ENCODE measurements around the gene PLCD1. TPM values are rescaled to one million over a fixed set of nuclear protein-coding genes. Genes with fewer than 3 reads are reported as not detected.
"Not testable (repeated sequence)": the region's sequence is repeated elsewhere in the genome, so short reads cannot be mapped to it uniquely, and the experiment has no call there.

PLCD1 gene
- total RNA-seq, 1 donor from 2014 or later: 6.9 TPM

GRCh38 chr3:37991823-37992222 is 37.6 kb downstream of the PLCD1 start:
- Mint-ChIP-seq H3K27me3 (ENCODE audit: low read depth) (no peaks in the 10 kb centered on the region), H3K36me3 (ENCODE audit: low read depth) (peaks cover 15% of the 10 kb centered on the region), H3K4me1 (ENCODE audit: low read depth) (peaks cover 34% of the 10 kb centered on the region), H3K4me3 (ENCODE audit: low read depth) (no peak overlapping the region), H3K9me3 (no peaks in the 10 kb centered on the region), H3K27ac (no peak overlapping the region)
- no peak for DNase-seq (ENCODE audit: low spot score)
- intact Hi-C loops (cut with micrococcal nuclease): no loop called here

- Mint-ChIP-seq H3K4me1 (ENCODE audit: low read depth) (peaks cover 27% of the 10 kb centered on the region), H3K4me3 (ENCODE audit: low read depth) (no peak overlapping the region)
Measured at GRCh38 chr3:37991109-37991508, 38.3 kb downstream of the PLCD1 start.

GRCh38 chr3:37990527-37990926 is 38.9 kb downstream of the PLCD1 start, which contains the start of gene VILL:
TSS of gene VILL (plus strand) at chr3:37990786. CDS start at chr3:37993673, 2,887 bp downstream.
- no peak within 1 kb of the TSS for H3K4me3 Mint-ChIP-seq (ENCODE audit: low read depth)
- no peaks in the 10 kb centered on the region for H3K9me3 Mint-ChIP-seq
- H3K36me3 Mint-ChIP-seq (ENCODE audit: low read depth): peaks cover 3% of the 10 kb centered on the region
- intact Hi-C loops (cut with micrococcal nuclease): no loop called here
- no peaks in the 10 kb centered on the region for H3K27me3 Mint-ChIP-seq (ENCODE audit: low read depth)
- peaks cover 21% of the 10 kb centered on the region for H3K4me1 Mint-ChIP-seq (ENCODE audit: low read depth)
- H3K27ac Mint-ChIP-seq: no peak within 1 kb of the TSS
- no peak for DNase-seq (ENCODE audit: low spot score)

More at GRCh38 chr3:37991109-37991508, 38.3 kb downstream of the PLCD1 start:
- Mint-ChIP-seq H3K27ac (no peak overlapping the region), H3K36me3 (ENCODE audit: low read depth) (peaks cover 8% of the 10 kb centered on the region), H3K27me3 (ENCODE audit: low read depth) (no peaks in the 10 kb centered on the region), H3K9me3 (no peaks in the 10 kb centered on the region)
- DNase-seq (ENCODE audit: low spot score): no peak
- intact Hi-C loops (cut with micrococcal nuclease): no loop called here

- no peaks in the 10 kb centered on the region for H3K36me3 Mint-ChIP-seq (ENCODE audit: low read depth)
- H3K9me3 Mint-ChIP-seq: no peaks in the 10 kb centered on the region
- intact Hi-C loops (cut with micrococcal nuclease): no loop called here
- peaks cover 15% of the 10 kb centered on the region for H3K4me1 Mint-ChIP-seq (ENCODE audit: low read depth)
- no peak overlapping the region for H3K27ac Mint-ChIP-seq
- no peak overlapping the region for H3K4me3 Mint-ChIP-seq (ENCODE audit: low read depth)
- no peak for DNase-seq (ENCODE audit: low spot score)
- H3K27me3 Mint-ChIP-seq (ENCODE audit: low read depth): no peaks in the 10 kb centered on the region
Measured at GRCh38 chr3:37989821-37990480, 39.5 kb downstream of the PLCD1 start.

GRCh38 chr3:37988931-37989525 is 40.4 kb downstream of the PLCD1 start:
- intact Hi-C loops (cut with micrococcal nuclease): no loop called here
- H3K27me3 Mint-ChIP-seq (ENCODE audit: low read depth): no peaks in the 10 kb centered on the region
- no peak for DNase-seq (ENCODE audit: low spot score)
- H3K9me3 Mint-ChIP-seq: no peaks in the 10 kb centered on the region
- no peak overlapping the region for H3K4me3 Mint-ChIP-seq (ENCODE audit: low read depth)
- peaks cover 8% of the 10 kb centered on the region for H3K4me1 Mint-ChIP-seq (ENCODE audit: low read depth)
- H3K27ac Mint-ChIP-seq: no peak overlapping the region
- H3K36me3 Mint-ChIP-seq (ENCODE audit: low read depth): no peaks in the 10 kb centered on the region

- H3K27ac Mint-ChIP-seq; H3K4me1 Mint-ChIP-seq (ENCODE audit: low read depth); H3K4me3 Mint-ChIP-seq (ENCODE audit: low read depth); H3K36me3 Mint-ChIP-seq (ENCODE audit: low read depth); DNase-seq (ENCODE audit: low spot score); H3K27me3 Mint-ChIP-seq (ENCODE audit: low read depth); intact Hi-C loops (cut with micrococcal nuclease); H3K9me3 Mint-ChIP-seq: not testable (repeated sequence)
Measured at GRCh38 chr3:37988376-37988775, 41.1 kb downstream of the PLCD1 start.

- DNase-seq (ENCODE audit: low spot score): no peak
- intact Hi-C loops (cut with micrococcal nuclease): no loop called here
- Mint-ChIP-seq H3K27me3 (ENCODE audit: low read depth) (no peaks in the 10 kb centered on the region), H3K4me1 (ENCODE audit: low read depth) (no peaks in the 10 kb centered on the region), H3K27ac (no peak overlapping the region), H3K9me3 (no peaks in the 10 kb centered on the region), H3K36me3 (ENCODE audit: low read depth) (no peaks in the 10 kb centered on the region), H3K4me3 (ENCODE audit: low read depth) (no peak overlapping the region)
Measured at GRCh38 chr3:37987751-37988179, 41.7 kb downstream of the PLCD1 start.

GRCh38 chr3:37987315-37987697 is 42.1 kb downstream of the PLCD1 start:
- Mint-ChIP-seq H3K4me3 (ENCODE audit: low read depth) (no peak overlapping the region), H3K36me3 (ENCODE audit: low read depth) (no peaks in the 10 kb centered on the region), H3K27ac (no peak overlapping the region), H3K4me1 (ENCODE audit: low read depth) (no peaks in the 10 kb centered on the region), H3K27me3 (ENCODE audit: low read depth) (no peaks in the 10 kb centered on the region), H3K9me3 (no peaks in the 10 kb centered on the region)
- DNase-seq (ENCODE audit: low spot score): no peak
- intact Hi-C loops (cut with micrococcal nuclease): no loop called here

- Mint-ChIP-seq H3K27me3 (ENCODE audit: low read depth) (no peaks in the 10 kb centered on the region), H3K36me3 (ENCODE audit: low read depth) (no peaks in the 10 kb centered on the region), H3K9me3 (no peaks in the 10 kb centered on the region), H3K4me3 (ENCODE audit: low read depth) (no peak overlapping the region), H3K27ac (no peak overlapping the region), H3K4me1 (ENCODE audit: low read depth) (no peaks in the 10 kb centered on the region)
- no peak for DNase-seq (ENCODE audit: low spot score)
- intact Hi-C loops (cut with micrococcal nuclease): no loop called here
Measured at GRCh38 chr3:37986479-37987314, 42.7 kb downstream of the PLCD1 start.

GRCh38 chr3:37985637-37986320 is 43.7 kb downstream of the PLCD1 start:
- no peaks in the 10 kb centered on the region for H3K27me3 Mint-ChIP-seq (ENCODE audit: low read depth)
- H3K4me3 Mint-ChIP-seq (ENCODE audit: low read depth): no peak overlapping the region
- H3K27ac Mint-ChIP-seq: no peak overlapping the region
- intact Hi-C loops (cut with micrococcal nuclease): no loop called here
- no peak for DNase-seq (ENCODE audit: low spot score)
- H3K36me3 Mint-ChIP-seq (ENCODE audit: low read depth): no peaks in the 10 kb centered on the region
- no peaks in the 10 kb centered on the region for H3K9me3 Mint-ChIP-seq
- no peaks in the 10 kb centered on the region for H3K4me1 Mint-ChIP-seq (ENCODE audit: low read depth)

- intact Hi-C loops (cut with micrococcal nuclease): no loop called here
- no peak overlapping the region for H3K27ac Mint-ChIP-seq
- no peak overlapping the region for H3K4me3 Mint-ChIP-seq (ENCODE audit: low read depth)
- no peak for DNase-seq (ENCODE audit: low spot score)
- H3K36me3 Mint-ChIP-seq (ENCODE audit: low read depth): no peaks in the 10 kb centered on the region
- no peaks in the 10 kb centered on the region for H3K9me3 Mint-ChIP-seq
- H3K27me3 Mint-ChIP-seq (ENCODE audit: low read depth): no peaks in the 10 kb centered on the region
- H3K4me1 Mint-ChIP-seq (ENCODE audit: low read depth): no peaks in the 10 kb centered on the region
Measured at GRCh38 chr3:37984596-37984995, 44.8 kb downstream of the PLCD1 start.

GRCh38 chr3:37984051-37984450 is 45.4 kb downstream of the PLCD1 start:
- no peaks in the 10 kb centered on the region for H3K27me3 Mint-ChIP-seq (ENCODE audit: low read depth)
- H3K4me3 Mint-ChIP-seq (ENCODE audit: low read depth): no peak overlapping the region
- no peaks in the 10 kb centered on the region for H3K9me3 Mint-ChIP-seq
- no peak for DNase-seq (ENCODE audit: low spot score)
- no peaks in the 10 kb centered on the region for H3K36me3 Mint-ChIP-seq (ENCODE audit: low read depth)
- H3K27ac Mint-ChIP-seq: no peak overlapping the region
- no peaks in the 10 kb centered on the region for H3K4me1 Mint-ChIP-seq (ENCODE audit: low read depth)
- intact Hi-C loops (cut with micrococcal nuclease): no loop called here
